DOHH2 (cell line): ENCODE results near the gene CLEC1A.

Experiments used
- EZH2phosphoT487 ChIP-seq: fragments of 200-600 bp; sonication (generic); IDR thresholded peaks from 2 replicates; pipeline ENCODE4 v1.6.1; 2017; ENCODE audit warnings: borderline replicate concordance, mild to moderate bottlenecking, antibody characterized with exemption, low read length, moderate library complexity, mixed read lengths
- TF ChIP-seq, protein P1 (sequence below): fragments of 200-600 bp; sonication (generic); IDR thresholded peaks from one replicate; pipeline ENCODE4 v1.5.1; 2014; ENCODE audit warnings: antibody characterized with exemption, mild to moderate bottlenecking, low read depth, low read length; ENCODE audit not compliant: poor library complexity, severe bottlenecking

DNA sequence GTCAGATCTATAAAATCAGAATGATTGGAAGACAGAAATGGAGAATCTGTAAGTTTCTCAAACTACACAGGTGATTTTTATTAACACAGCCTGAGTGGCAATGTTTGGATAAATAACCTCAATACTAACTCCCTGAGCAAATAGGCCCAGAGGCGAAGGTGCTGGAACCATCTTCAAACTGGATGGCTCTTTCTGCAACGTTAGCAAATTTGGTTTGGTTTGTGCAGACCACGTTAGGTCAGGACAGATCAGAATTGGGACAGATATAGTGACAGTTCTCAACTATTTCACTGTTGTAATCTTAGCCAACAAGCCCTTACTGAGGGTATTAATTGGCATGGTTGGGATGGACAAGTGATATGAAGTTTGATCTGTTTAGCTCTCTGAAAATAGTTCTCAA, 77.4 kb downstream of the CLEC1A start:
- TF ChIP-seq, protein P1, sequence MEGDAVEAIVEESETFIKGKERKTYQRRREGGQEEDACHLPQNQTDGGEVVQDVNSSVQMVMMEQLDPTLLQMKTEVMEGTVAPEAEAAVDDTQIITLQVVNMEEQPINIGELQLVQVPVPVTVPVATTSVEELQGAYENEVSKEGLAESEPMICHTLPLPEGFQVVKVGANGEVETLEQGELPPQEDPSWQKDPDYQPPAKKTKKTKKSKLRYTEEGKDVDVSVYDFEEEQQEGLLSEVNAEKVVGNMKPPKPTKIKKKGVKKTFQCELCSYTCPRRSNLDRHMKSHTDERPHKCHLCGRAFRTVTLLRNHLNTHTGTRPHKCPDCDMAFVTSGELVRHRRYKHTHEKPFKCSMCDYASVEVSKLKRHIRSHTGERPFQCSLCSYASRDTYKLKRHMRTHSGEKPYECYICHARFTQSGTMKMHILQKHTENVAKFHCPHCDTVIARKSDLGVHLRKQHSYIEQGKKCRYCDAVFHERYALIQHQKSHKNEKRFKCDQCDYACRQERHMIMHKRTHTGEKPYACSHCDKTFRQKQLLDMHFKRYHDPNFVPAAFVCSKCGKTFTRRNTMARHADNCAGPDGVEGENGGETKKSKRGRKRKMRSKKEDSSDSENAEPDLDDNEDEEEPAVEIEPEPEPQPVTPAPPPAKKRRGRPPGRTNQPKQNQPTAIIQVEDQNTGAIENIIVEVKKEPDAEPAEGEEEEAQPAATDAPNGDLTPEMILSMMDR = no peak
- no peak for TF ChIP-seq EZH2phosphoT487
